CD1c-positive myeloid dendritic cell (primary cell): ENCODE data around the gene ANKH.

Source experiments
- DNase-seq: peaks from one replicate; pipeline ENCODE4 v3.0.0-alpha.2; 2016; ENCODE audit errors: extremely low spot score

The ANKH gene

GRCh38 chr5:14665101-14665822 lies 206.3 kb downstream of the ANKH start:
- DNase-seq, result peak; percentile 59

DNA sequence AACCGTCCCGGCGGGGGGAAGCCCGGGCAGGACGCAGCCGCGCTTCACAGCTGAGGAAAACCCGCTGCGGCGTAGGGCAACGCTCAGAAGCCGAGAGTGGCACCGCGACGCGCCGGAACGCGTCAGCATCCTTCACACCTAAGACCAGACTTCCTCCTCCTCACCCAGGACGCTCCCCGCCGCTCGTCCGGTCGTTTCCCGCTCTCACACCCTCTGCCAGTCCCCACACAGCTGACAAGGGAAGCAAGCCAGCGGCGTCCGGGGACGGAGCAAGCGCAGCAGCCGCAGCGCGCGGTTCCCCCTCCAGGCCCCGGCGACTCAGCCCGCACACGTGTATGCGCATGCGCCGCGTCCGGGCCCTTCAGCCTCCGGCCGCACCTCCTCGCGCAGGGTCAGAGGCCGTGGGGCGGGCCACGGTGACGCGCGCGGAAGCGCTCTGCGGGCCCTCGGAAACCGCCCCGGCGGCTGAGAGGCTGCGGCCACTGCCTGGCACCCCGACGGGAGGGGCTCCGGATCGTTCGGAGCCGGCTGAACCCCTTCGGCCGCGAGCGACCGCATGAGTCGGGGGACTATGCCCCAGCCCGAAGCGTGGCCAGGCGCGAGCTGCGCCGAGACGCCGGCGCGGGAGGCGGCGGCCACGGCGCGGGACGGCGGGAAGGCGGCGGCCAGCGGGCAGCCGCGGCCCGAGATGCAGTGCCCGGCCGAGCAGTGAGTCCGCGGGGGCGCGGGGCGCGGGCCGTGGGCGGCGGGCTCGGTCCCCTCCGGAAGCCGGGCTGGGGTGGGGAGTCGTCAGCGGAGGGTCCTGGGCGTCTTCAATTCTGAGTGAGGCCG lies 207.1 kb downstream of the ANKH start, which contains the start of gene OTULIN:
TSS of gene OTULIN (plus strand) at position 449 of the 831 bp plus-strand sequence. CDS start at position 557, 108 bp downstream.
- peak; percentile 97 for DNase-seq

GRCh38 chr5:14663734-14664269 lies 207.8 kb downstream of the ANKH start:
- peak; percentile 11 for DNase-seq

GRCh38 chr5:14662721-14663260 lies 208.8 kb downstream of the ANKH start:
- DNase-seq, result no peak

DNA sequence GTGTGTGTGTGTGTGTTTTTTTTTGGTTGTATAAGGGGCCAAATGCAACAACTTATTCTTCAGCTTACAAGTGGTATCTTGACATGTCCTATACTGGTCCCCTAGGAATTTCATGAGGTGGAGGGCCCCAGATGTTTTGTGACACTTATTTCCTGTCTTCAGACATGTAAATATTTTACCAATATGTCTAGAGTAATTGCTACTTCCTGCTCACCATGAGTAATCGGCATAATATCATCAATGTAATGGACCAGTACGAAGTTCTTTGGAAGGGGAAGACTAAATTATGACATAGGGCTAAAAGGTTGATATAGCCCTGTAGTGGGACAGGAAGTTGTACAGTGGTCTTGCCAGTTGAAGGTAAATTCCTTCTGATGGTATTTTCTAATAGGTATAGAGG lies 210.7 kb downstream of the ANKH start:
- DNase-seq, result no peak

DNA sequence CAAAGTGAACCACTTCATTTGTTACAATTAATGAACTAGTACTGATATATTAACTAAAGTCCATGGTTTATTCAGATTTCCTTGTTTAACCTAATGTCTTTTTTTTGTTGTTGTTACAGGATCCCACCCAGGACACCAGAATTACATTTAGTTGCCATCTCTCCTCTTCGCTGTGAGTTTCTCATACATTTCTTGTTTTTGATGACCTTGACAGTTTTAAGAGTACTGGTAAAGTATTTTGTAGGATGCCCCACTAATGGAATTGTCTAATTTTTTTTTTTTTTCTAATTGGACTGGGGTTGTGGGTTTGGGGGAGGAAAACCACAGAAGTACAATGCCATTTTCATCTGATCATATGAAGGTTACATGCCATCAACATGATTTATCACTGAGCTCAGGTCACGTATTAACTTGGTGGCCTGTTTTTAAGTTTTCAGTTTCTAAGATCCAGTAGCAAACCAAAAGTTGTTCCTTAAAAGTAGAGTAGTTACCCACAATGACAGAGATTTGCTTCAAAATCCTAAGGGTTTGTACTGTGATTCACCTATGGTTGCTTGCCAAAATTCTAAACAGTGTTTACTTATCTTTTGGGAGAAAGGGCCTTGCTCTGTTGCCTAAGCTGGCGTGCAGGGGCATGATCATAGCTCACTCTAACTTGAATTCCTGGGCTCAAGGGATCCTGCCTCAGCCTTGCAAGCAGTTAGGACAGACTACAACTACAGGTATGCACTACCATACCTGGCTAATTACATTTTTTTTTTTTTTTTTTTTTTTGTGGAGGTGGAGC lies 211.6 kb downstream of the ANKH start:
- no peak for DNase-seq

GRCh38 chr5:14656898-14657297 lies 214.7 kb downstream of the ANKH start:
- DNase-seq, result no peak

- no peak for DNase-seq
Observed at GRCh38 chr5:14655146-14655741, 216.3 kb downstream of the ANKH start.
